Measurements from ENCODE around the gene DNAH6.

- TF ChIP-seq CTCF (IDR thresholded peaks at IDR 0.05) (no peak), ZFX (IDR thresholded peaks at IDR 0.05; ENCODE audit: borderline replicate concordance) (no peak)
Observed at GRCh38 chr2:84796798-84797197, 280.5 kb downstream of the DNAH6 start.

All from 22Rv1 (cell line).